ENCODE data around the gene SIRT6. TPM values are rescaled to one million over a fixed set of nuclear protein-coding genes. Genes with fewer than 3 reads are reported as not detected.
"Not testable (repeated sequence)": the region's sequence is repeated elsewhere in the genome, so short reads cannot be mapped to it uniquely, and the experiment has no call there.

The SIRT6 gene
- total RNA-seq, 2 donors from 2014 or later, result 83.9 to 120 TPM

DNA sequence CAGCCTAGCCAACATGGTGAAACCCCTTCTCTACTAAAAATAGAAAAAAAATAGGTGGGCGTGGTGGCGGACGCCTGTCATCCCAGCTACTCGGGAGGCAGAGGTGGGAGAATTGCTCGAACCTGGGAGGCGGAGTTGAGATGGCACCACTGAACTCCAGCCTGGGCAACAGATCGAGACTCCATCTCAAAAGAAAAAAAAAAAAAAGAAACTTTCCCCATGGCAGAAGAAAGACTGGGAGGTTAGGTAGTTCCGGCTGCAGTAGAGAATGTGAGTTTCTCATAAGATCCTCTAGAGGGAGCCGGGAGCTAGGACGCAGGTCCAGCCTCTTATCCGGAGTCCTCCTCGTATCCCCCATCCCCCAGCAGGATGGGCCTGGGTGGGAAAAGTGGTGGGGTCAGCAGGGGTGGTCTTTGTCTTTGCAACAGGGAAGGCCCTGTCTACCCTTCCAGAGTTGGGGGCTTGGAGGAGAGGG lies 42.1 kb downstream of the SIRT6 start:
- intact Hi-C loops (cut with DNase I), result loop anchor here (2.0 to 5.0 kb wide), 2 partner anchors 47 to 65 kb away; no protein-coding TSS in a partner anchor
- peak overlapping the region; percentile 73 for H3K27ac ChIP-seq
- peak overlapping the region; percentile 24 to 26 for H3K9ac ChIP-seq (ENCODE audit: low read depth in 2 of 2, low read length in 2 of 2)
- H3K9me3 ChIP-seq, result no peaks in the 10 kb centered on the region
- DNase-seq, result peak; percentile 68
- peak overlapping the region; percentile 4 for H3K4me3 ChIP-seq
- no peaks in the 10 kb centered on the region for H3K36me3 ChIP-seq
- H3K4me1 ChIP-seq, result peaks cover 3% of the 10 kb centered on the region
- TF ChIP-seq, protein P1, sequence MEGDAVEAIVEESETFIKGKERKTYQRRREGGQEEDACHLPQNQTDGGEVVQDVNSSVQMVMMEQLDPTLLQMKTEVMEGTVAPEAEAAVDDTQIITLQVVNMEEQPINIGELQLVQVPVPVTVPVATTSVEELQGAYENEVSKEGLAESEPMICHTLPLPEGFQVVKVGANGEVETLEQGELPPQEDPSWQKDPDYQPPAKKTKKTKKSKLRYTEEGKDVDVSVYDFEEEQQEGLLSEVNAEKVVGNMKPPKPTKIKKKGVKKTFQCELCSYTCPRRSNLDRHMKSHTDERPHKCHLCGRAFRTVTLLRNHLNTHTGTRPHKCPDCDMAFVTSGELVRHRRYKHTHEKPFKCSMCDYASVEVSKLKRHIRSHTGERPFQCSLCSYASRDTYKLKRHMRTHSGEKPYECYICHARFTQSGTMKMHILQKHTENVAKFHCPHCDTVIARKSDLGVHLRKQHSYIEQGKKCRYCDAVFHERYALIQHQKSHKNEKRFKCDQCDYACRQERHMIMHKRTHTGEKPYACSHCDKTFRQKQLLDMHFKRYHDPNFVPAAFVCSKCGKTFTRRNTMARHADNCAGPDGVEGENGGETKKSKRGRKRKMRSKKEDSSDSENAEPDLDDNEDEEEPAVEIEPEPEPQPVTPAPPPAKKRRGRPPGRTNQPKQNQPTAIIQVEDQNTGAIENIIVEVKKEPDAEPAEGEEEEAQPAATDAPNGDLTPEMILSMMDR (IDR thresholded peaks at IDR 0.05), result peak; percentile 48
- no peaks in the 10 kb centered on the region for H3K27me3 ChIP-seq

DNA sequence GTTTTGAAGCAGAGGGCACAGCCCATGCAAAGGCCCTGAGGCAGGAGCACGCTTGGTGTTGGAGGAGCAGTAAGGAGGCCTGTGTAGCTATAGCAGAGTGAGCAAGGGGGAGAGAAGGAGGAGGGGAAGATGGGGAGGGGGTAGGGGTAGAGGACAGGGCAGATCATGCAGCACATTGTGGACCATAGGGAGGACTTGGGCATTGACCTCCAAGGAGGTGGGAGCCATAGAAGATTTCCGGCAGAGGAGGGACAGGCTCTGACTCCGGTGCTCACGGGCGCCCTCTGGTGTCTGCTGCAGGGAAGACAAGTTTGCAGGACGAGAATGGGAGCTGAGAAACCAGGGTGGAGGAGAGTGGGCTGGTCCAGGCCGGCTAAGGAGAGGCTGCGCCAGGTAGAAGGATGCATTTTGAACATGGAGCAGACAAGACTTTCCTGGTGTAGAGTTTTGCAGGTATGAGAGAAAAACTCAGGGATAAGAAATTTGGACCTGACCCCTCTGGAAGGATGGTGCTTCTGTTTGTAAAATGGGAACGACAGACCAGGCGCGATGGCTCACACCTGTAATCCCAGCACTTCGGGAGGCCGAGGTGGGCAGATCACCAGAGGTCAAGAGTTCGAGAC lies 42.6 kb downstream of the SIRT6 start:
- Histone ChIP-seq H3K27me3 (no peaks in the 10 kb centered on the region), H3K9ac (ENCODE audit: low read depth in 2 of 2, low read length in 2 of 2) (peak overlapping the region; percentile 24 to 34), H3K27ac (peak overlapping the region; percentile 73), H3K9me3 (no peaks in the 10 kb centered on the region), H3K4me1 (peaks cover 3% of the 10 kb centered on the region), H3K36me3 (no peaks in the 10 kb centered on the region), H3K4me3 (no peak overlapping the region)
- TF ChIP-seq, protein P1 (IDR thresholded peaks at IDR 0.05), result peak; percentile 79
- peak; percentile 97 for DNase-seq
- intact Hi-C loops (cut with DNase I), result loop anchor here (2.0 to 10.0 kb wide), 3 partner anchors 48 to 155 kb away; partner anchors contain the start of gene EEF2

DNA sequence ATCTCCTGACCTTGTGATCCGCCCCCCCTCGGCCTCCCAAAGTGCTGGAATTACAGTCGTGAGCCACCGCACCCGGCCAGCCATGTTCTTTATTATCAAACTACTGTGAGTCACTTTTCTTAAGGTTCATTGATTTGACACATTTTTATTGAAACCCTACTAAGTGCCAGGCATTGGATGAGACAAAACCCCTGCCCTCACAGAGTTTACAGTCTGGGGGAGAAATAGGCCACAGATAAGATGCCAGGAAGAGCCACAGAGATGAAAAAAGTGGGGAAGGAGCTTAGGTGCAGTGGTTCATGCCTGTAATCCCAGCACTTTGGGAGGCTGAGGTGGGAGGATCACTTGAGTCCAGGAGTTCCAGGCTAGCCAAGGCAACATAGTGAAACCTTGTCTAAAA lies 43.9 kb downstream of the SIRT6 start:
- TF ChIP-seq, protein P1 (IDR thresholded peaks at IDR 0.05), result no peak
- no peaks in the 10 kb centered on the region for H3K27me3 ChIP-seq
- H3K27ac ChIP-seq, result no peak overlapping the region
- H3K4me3 ChIP-seq, result no peak overlapping the region
- H3K9me3 ChIP-seq, result no peaks in the 10 kb centered on the region
- intact Hi-C loops (cut with DNase I), result loop anchor here (10.0 kb wide), 1 partner anchor 154 kb away; the partner anchor contains the start of gene EEF2
- DNase-seq, result no peak
- H3K4me1 ChIP-seq, result peaks cover 1% of the 10 kb centered on the region
- no peak overlapping the region for H3K9ac ChIP-seq (ENCODE audit: low read depth in 2 of 2, low read length in 2 of 2)
- H3K36me3 ChIP-seq, result no peaks in the 10 kb centered on the region

DNA sequence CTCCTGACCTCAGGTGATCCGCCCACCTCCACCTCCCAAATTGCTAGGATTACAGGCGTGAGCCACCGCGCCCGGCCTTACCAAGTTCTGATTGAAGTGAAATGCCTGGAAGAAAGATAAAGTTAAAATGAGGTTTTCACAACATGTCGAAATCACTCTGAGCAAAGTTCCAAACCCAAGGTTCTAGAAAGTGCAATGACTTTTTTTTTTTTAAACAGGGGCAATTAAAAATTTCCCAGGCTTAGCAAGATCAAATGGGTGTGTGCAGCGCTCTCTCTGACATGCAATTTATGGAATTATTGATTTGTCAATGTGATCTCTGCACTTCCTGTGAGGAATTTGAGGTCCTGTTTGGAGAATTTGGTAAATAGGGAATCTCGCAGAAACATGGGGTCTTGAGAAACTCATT lies 45.7 kb downstream of the SIRT6 start:
- TF ChIP-seq, protein P1 (IDR thresholded peaks at IDR 0.05), result no peak
- H3K9me3 ChIP-seq, result no peaks in the 10 kb centered on the region
- H3K36me3 ChIP-seq, result no peaks in the 10 kb centered on the region
- H3K27me3 ChIP-seq, result no peaks in the 10 kb centered on the region
- peaks cover 3% of the 10 kb centered on the region for H3K4me1 ChIP-seq
- DNase-seq, result no peak
- H3K4me3 ChIP-seq, result no peak overlapping the region
- H3K27ac ChIP-seq, result peak overlapping the region; percentile 68
- H3K9ac ChIP-seq (ENCODE audit: low read depth in 2 of 2, low read length in 2 of 2), result no peak overlapping the region
- intact Hi-C loops (cut with DNase I), result loop anchor here (10.0 kb wide), 1 partner anchor 152 kb away; the partner anchor contains the start of gene EEF2

DNA sequence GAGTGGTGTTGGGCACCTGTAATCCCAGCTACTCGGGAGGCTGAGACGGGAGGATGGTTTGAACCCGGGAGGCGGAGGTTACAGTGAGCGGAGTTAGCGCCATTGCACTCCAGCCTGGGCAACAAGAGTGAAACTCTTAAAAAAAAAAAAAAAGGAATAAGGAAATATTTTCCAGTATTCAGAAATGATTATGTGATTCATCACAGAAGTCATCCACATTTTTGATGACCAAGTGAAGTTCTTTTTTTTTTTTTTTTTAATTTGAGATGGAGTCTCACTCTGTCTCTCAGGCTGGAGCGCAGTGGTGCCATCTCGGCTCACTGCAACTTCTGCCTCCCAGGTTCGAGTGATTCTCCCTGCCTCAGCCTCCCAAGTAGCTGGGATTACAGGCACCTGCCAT lies 47.0 kb downstream of the SIRT6 start:
- H3K4me1 ChIP-seq; H3K9me3 ChIP-seq; H3K27me3 ChIP-seq; DNase-seq; H3K27ac ChIP-seq; H3K9ac ChIP-seq (ENCODE audit: low read depth in 2 of 2, low read length in 2 of 2); H3K36me3 ChIP-seq; H3K4me3 ChIP-seq: not testable (repeated sequence)
- intact Hi-C loops (cut with DNase I), result loop anchor here (10.0 kb wide), 1 partner anchor 151 kb away; the partner anchor contains the start of gene EEF2

DNA sequence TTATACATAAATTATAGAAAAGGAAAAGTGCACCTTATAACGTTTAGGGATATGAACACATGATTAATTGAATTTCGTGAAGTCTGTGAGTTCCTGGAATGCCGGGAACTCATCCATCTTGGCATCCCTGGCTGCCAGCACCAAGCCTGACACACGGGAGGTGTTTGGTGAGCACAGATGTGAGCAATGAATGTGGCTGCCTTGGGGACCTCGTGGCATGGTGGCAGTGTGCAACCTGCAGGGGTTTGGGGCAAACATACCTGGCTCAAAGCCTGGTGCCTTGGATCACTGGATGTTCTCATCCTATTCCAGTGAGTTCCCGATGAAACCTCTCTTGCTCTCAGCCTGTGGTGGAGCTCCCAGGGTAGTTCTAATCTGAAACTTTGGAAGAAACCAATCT lies 48.0 kb downstream of the SIRT6 start:
- H3K27me3 ChIP-seq, result no peaks in the 10 kb centered on the region
- no peak overlapping the region for H3K27ac ChIP-seq
- H3K9ac ChIP-seq (ENCODE audit: low read depth in 2 of 2, low read length in 2 of 2), result no peak overlapping the region
- TF ChIP-seq, protein P1 (IDR thresholded peaks at IDR 0.05), result no peak
- no peak overlapping the region for H3K4me3 ChIP-seq
- H3K9me3 ChIP-seq, result no peaks in the 10 kb centered on the region
- no peak for DNase-seq
- H3K4me1 ChIP-seq, result peaks cover 3% of the 10 kb centered on the region
- intact Hi-C loops (cut with DNase I), result loop anchor here (10.0 kb wide), 1 partner anchor 150 kb away; the partner anchor contains the start of gene EEF2
- H3K36me3 ChIP-seq, result no peaks in the 10 kb centered on the region

Data from colonic mucosa (tissue), 4 donors.